ENCODE results near the gene ARHGAP10. TPM values are rescaled to one million over a fixed set of nuclear protein-coding genes. Genes with fewer than 3 reads are reported as not detected.

Gene ARHGAP10
- polyA plus RNA-seq, 3 donors, result 18.7 to 21.8 (median 21.2) TPM

- DNase-seq (ENCODE audit: low read depth in 3 of 3, low spot score in 2 of 3), result no peak
These were observed 33.2 kb downstream of the ARHGAP10 start for GRCh38 chr4:147765121-147765529.

GRCh38 chr4:147768113-147768512, 36.2 kb downstream of the ARHGAP10 start:
- no peak for DNase-seq (ENCODE audit: low read depth in 3 of 3, low spot score in 2 of 3)

- no peak for DNase-seq (ENCODE audit: low read depth in 3 of 3, low spot score in 2 of 3)
These were observed 37.5 kb downstream of the ARHGAP10 start for GRCh38 chr4:147769386-147769785.

- DNase-seq (ENCODE audit: low read depth in 3 of 3, low spot score in 2 of 3), result no peak
These were observed 38.9 kb downstream of the ARHGAP10 start for GRCh38 chr4:147770831-147771230.

- DNase-seq (ENCODE audit: low read depth in 3 of 3, low spot score in 2 of 3), result no peak
These were observed 40.2 kb downstream of the ARHGAP10 start for GRCh38 chr4:147772056-147772455.

- no peak for DNase-seq (ENCODE audit: low read depth in 3 of 3, low spot score in 2 of 3)
These were observed 40.6 kb downstream of the ARHGAP10 start for GRCh38 chr4:147772459-147772969.

GRCh38 chr4:147773261-147774184, 41.6 kb downstream of the ARHGAP10 start:
- DNase-seq (ENCODE audit: low read depth in 3 of 3, low spot score in 2 of 3), result no peak

- DNase-seq (ENCODE audit: low read depth in 3 of 3, low spot score in 2 of 3), result no peak
These were observed 44.8 kb downstream of the ARHGAP10 start for GRCh38 chr4:147776716-147777115.

GRCh38 chr4:147777456-147778091, 45.7 kb downstream of the ARHGAP10 start:
- DNase-seq (ENCODE audit: low read depth in 3 of 3, low spot score in 2 of 3), result no peak

GRCh38 chr4:147778942-147779341, 47.1 kb downstream of the ARHGAP10 start:
- no peak for DNase-seq (ENCODE audit: low read depth in 3 of 3, low spot score in 2 of 3)

GRCh38 chr4:147779451-147779850, 47.6 kb downstream of the ARHGAP10 start:
- DNase-seq (ENCODE audit: low read depth in 3 of 3, low spot score in 2 of 3), result no peak

GRCh38 chr4:147780137-147780777, 48.4 kb downstream of the ARHGAP10 start:
- no peak for DNase-seq (ENCODE audit: low read depth in 3 of 3, low spot score in 2 of 3)

- DNase-seq (ENCODE audit: low read depth in 3 of 3, low spot score in 2 of 3), result no peak
These were observed 50.3 kb downstream of the ARHGAP10 start for GRCh38 chr4:147782087-147782781.

GRCh38 chr4:147785129-147785528, 53.2 kb downstream of the ARHGAP10 start:
- no peak for DNase-seq (ENCODE audit: low read depth in 3 of 3, low spot score in 2 of 3)

- no peak for DNase-seq (ENCODE audit: low read depth in 3 of 3, low spot score in 2 of 3)
These were observed 54.1 kb downstream of the ARHGAP10 start for GRCh38 chr4:147786031-147786430.

GRCh38 chr4:147786531-147786930, 54.6 kb downstream of the ARHGAP10 start:
- no peak for DNase-seq (ENCODE audit: low read depth in 3 of 3, low spot score in 2 of 3)

GRCh38 chr4:147787204-147787603, 55.3 kb downstream of the ARHGAP10 start:
- no peak for DNase-seq (ENCODE audit: low read depth in 3 of 3, low spot score in 2 of 3)

- no peak for DNase-seq (ENCODE audit: low read depth in 3 of 3, low spot score in 2 of 3)
These were observed 56.9 kb downstream of the ARHGAP10 start for GRCh38 chr4:147788791-147789190.

- DNase-seq (ENCODE audit: low read depth in 3 of 3, low spot score in 2 of 3), result no peak
These were observed 57.7 kb downstream of the ARHGAP10 start for GRCh38 chr4:147789596-147789995.

GRCh38 chr4:147790412-147790811, 58.5 kb downstream of the ARHGAP10 start:
- no peak for DNase-seq (ENCODE audit: low read depth in 3 of 3, low spot score in 2 of 3)

- DNase-seq (ENCODE audit: low read depth in 3 of 3, low spot score in 2 of 3), result no peak
These were observed 59.5 kb downstream of the ARHGAP10 start for GRCh38 chr4:147791341-147791740.

Data from right renal cortex interstitium (tissue), 3 donors.